GM19193 (cell line): Measurements from ENCODE around the gene ZBBX.

ENCODE experiments used
- POLR2A ChIP-seq: IDR thresholded peaks from 4 replicates; pipeline ENCODE4 v1.6.1; 2011; ENCODE audit not compliant: insufficient read depth, insufficient read length; ENCODE audit errors: extremely low read depth

The ZBBX gene

GRCh38 chr3:167330993-167331785, 48.9 kb downstream of the ZBBX start:
- TF ChIP-seq POLR2A = no peak

GRCh38 chr3:167323572-167323971, 56.5 kb downstream of the ZBBX start:
- no peak for TF ChIP-seq POLR2A

GRCh38 chr3:167318996-167319615, 61.0 kb downstream of the ZBBX start:
- TF ChIP-seq POLR2A = no peak

GRCh38 chr3:167318306-167318705, 61.8 kb downstream of the ZBBX start:
- no peak for TF ChIP-seq POLR2A

- TF ChIP-seq POLR2A = no peak
Observed at GRCh38 chr3:167306319-167306718, 73.8 kb downstream of the ZBBX start.

GRCh38 chr3:167305340-167305890, 74.7 kb downstream of the ZBBX start:
- no peak for TF ChIP-seq POLR2A

GRCh38 chr3:167304077-167304476, 76.0 kb downstream of the ZBBX start:
- TF ChIP-seq POLR2A = no peak

GRCh38 chr3:167302678-167303077, 77.4 kb downstream of the ZBBX start:
- TF ChIP-seq POLR2A = no peak

- no peak for TF ChIP-seq POLR2A
Observed at GRCh38 chr3:167300207-167300606, 79.9 kb downstream of the ZBBX start.

- no peak for TF ChIP-seq POLR2A
Observed at GRCh38 chr3:167289435-167289834, 90.7 kb downstream of the ZBBX start.

GRCh38 chr3:167288737-167289136, 91.4 kb downstream of the ZBBX start:
- TF ChIP-seq POLR2A = no peak

GRCh38 chr3:167287308-167287707, 92.8 kb downstream of the ZBBX start:
- TF ChIP-seq POLR2A = no peak

GRCh38 chr3:167274141-167274874, 105.8 kb downstream of the ZBBX start:
- TF ChIP-seq POLR2A = no peak

- no peak for TF ChIP-seq POLR2A
Observed at GRCh38 chr3:167253037-167253436, 127.1 kb downstream of the ZBBX start.

- no peak for TF ChIP-seq POLR2A
Observed at GRCh38 chr3:167251678-167252077, 128.4 kb downstream of the ZBBX start.
